Fibroblast of lung (primary cell): ENCODE data around the gene EYA2.

Source experiments
- CTCF ChIP-seq, 2 donors: IDR thresholded peaks in 1 of 2; conservative IDR thresholded peaks in 1 of 2; 1 replicate in 1 of 2; 2 replicates in 1 of 2; pipeline ENCODE4 v1.5.1; 2011 to 2012; ENCODE audit warnings: low read length in 2 of 2, control low read depth in 1 of 2, inconsistent platforms in 1 of 2, low read depth in 1 of 2, mild to moderate bottlenecking in 1 of 2
- EZH2 ChIP-seq: IDR thresholded peaks from 2 replicates; pipeline ENCODE4 v1.5.1; 2012; ENCODE audit warnings: low read length, control low read depth, mild to moderate bottlenecking; ENCODE audit errors: missing control alignments

DNA sequence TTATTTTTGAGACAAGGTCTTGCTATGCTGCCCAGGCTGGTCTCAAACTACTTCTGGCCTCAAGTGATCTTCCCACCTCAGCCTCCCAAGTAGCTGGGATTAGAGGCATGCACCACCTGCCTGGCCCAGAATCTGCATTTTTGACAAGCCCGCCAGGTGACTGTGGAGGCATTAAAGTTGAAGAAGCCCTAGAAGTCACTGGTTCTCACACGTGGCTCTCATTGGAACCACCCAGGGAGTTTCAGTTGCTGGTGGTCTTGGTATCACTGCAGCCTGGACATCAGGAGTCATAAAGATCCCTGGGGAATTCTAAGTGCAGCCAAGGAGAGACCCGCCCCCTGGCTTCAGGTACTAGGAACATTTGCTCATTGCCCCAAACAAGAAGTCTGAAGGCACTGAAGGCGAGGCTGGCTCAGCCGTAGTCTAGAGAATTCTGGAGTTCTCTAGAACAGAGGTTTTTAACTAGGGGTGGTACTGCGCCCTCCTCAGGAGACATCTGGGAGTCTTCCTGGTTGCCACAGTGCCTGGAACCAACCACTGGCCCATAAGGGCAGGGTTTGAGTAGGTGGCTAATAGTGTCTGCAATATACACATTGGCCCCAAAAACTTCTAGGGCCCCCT, 279.1 kb downstream of the EYA2 start:
- TF ChIP-seq CTCF (conservative IDR thresholded peaks at IDR 0.05 in 1 of 2, IDR thresholded peaks at IDR 0.05 in 1 of 2; ENCODE audit: low read depth in 1 of 2, low read length in 2 of 2) (no peak), EZH2 (no peak)
